Gastrocnemius medialis (tissue), 4 donors: Measurements from ENCODE around the gene ZBTB17. TPM values are rescaled to one million over a fixed set of nuclear protein-coding genes. Genes with fewer than 3 reads are reported as not detected.

ENCODE experiments used
- ATAC-seq, 2 donors: fragments of 150-250 bp; one replicate each; pipeline ENCODE4 v1.9.1; 2016
- DNase-seq, 2 donors: peaks; one replicate each; pipeline ENCODE4 v3.0.0-alpha.2; 2019
- H3K27ac ChIP-seq, 4 donors: fragments of 200-600 bp; sonication (generic); 1 replicate in 1 of 4; 2 replicates in 3 of 4; pipeline ENCODE4 v1.5.1; 2016 to 2018; ENCODE audit warnings: mild to moderate bottlenecking in 2 of 4, moderate library complexity in 1 of 4
- H3K27me3 ChIP-seq, 3 donors: fragments of 200-600 bp; sonication (generic) in 2 of 3; 1 replicate in 1 of 3; 2 replicates in 2 of 3; pipeline versions ENCODE4 v1.5.1 to v1.6.0; 2016 to 2019; ENCODE audit warnings: mild to moderate bottlenecking in 1 of 3, moderate library complexity in 1 of 3
- H3K36me3 ChIP-seq, 2 donors: fragments of 200-600 bp; sonication (generic) in 1 of 2; one replicate each; pipeline ENCODE4 v1.5.1; 2017 to 2018
- H3K4me1 ChIP-seq, 2 donors: fragments of 200-600 bp; sonication (generic) in 1 of 2; one replicate each; pipeline ENCODE4 v1.5.1; 2016 to 2017; ENCODE audit warnings: mild to moderate bottlenecking in 2 of 2
- H3K4me3 ChIP-seq, 4 donors: fragments of 200-600 bp; sonication (generic) in 3 of 4; 1 replicate in 1 of 4; 2 replicates in 3 of 4; pipeline ENCODE4 v1.5.1; 2016 to 2019; ENCODE audit warnings: mild to moderate bottlenecking in 2 of 4
- H3K9me3 ChIP-seq, 3 donors: fragments of 200-600 bp; sonication (generic) in 2 of 3; 1 replicate in 1 of 3; 2 replicates in 2 of 3; pipeline ENCODE4 v1.5.1; 2016 to 2019
- CTCF ChIP-seq, 5 experiments: fragments of 450-650 bp in 3 of 5; fragments of 200-600 bp in 2 of 5; sonication (generic) in 2 of 5; IDR thresholded peaks in 4 of 5; conservative IDR thresholded peaks in 1 of 5; 1 replicate in 4 of 5; 2 replicates in 1 of 5; pipeline ENCODE4 v1.5.1; 2016 to 2019; ENCODE audit warnings: antibody characterized with exemption in 5 of 5, mild to moderate bottlenecking in 3 of 5, moderate library complexity in 3 of 5
- POLR2A ChIP-seq, 2 donors: fragments of 450-650 bp; IDR thresholded peaks; one replicate each; pipeline ENCODE4 v1.6.1; 2017; ENCODE audit warnings: antibody characterized with exemption in 2 of 2, mild to moderate bottlenecking in 2 of 2, moderate library complexity in 2 of 2
- in situ Hi-C, 4 donors: fragments of 200-750 bp; cut with MboI; loops; one replicate each; pipeline versions ENCODE4 v1.15.0 to v1.8.0; 2017; ENCODE audit warnings: low sequenced_read_pairs in 4 of 4
- intact Hi-C: fragments of 100-400 bp; cut with DNase I; formaldehyde crosslinking; loops from one replicate; pipeline ENCODE4 v1.15.1; 2023; ENCODE audit warnings: low total_unique reads
- total RNA-seq, 4 donors: library from RNA; depleted of rRNA; stranded (reverse); fragments of >200 nt; gene quantifications; one replicate each; pipeline versions ENCODE4 v1.1.0 to v1.2.3, GENCODE V29; 2016

Gene ZBTB17
- total RNA-seq, 4 donors from 2014 or later, result 25.9 to 44.1 (median 31.5) TPM

DNA sequence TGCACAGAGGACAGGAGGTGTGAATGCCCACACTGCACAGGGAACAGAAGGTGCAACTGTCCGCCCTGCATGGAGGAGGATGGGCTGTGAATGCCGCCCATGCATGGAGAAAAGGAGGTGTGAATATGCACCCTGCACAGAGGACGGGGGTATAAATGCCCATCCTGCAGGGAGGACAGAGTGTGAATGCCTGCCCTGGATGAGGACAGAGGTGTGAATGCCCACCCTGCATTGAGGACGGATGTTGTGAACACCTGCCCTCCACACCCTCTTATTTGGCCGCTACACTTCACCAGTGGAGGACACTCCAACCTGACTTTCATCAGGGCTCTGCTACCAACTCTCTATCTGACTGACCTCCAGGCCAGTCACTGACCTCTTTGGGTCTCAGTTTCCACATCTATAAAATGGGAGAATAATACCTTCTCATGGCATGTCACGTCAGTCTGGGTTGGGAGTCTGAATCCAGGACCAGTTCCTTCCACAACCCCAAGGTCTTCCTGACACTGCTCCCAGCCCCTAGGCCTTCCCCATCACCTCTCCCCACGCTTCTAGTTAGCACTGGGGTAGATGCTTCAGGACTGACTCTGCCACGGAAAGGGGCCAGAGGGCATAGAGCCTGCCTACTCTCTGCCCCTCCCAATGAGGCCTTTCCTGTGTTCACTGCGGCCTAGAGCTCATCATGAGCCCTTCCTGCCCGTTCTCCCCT, 28.4 kb downstream of the ZBTB17 start:
- H3K9me3 ChIP-seq, result no peaks in the 10 kb centered on the region
- H3K4me3 ChIP-seq, result no peak overlapping the region
- H3K36me3 ChIP-seq, result peaks cover 0 to 48% of the 10 kb centered on the region in 2 donors
- no peak for DNase-seq
- H3K27ac ChIP-seq, result peak overlapping the region; percentile 22 to 87 (median 58)
- in situ Hi-C loops, result no loop called here
- peaks cover 38 to 45% of the 10 kb centered on the region in 2 donors for H3K4me1 ChIP-seq
- ATAC-seq, result no peak
- intact Hi-C loops, result no loop called here
- no peaks in the 10 kb centered on the region for H3K27me3 ChIP-seq
- TF ChIP-seq POLR2A (IDR thresholded peaks at IDR 0.05) (no peak), CTCF (IDR thresholded peaks at IDR 0.05 in 4 of 5, conservative IDR thresholded peaks at IDR 0.05 in 1 of 5) (no peak)

- in situ Hi-C loops, result no loop called here
- no peak for DNase-seq
- intact Hi-C loops, result no loop called here
- no peak for ATAC-seq
- Histone ChIP-seq H3K4me3 (no peak overlapping the region), H3K4me1 (peaks cover 32 to 38% of the 10 kb centered on the region in 2 donors), H3K9me3 (no peaks in the 10 kb centered on the region), H3K27ac (no peak overlapping the region), H3K27me3 (no peaks in the 10 kb centered on the region), H3K36me3 (peaks cover 0 to 55% of the 10 kb centered on the region in 2 donors)
- TF ChIP-seq CTCF (IDR thresholded peaks at IDR 0.05 in 4 of 5, conservative IDR thresholded peaks at IDR 0.05 in 1 of 5) (no peak), POLR2A (IDR thresholded peaks at IDR 0.05) (no peak)
These were observed 29.1 kb downstream of the ZBTB17 start for GRCh38 chr1:15946571-15947381.

DNA sequence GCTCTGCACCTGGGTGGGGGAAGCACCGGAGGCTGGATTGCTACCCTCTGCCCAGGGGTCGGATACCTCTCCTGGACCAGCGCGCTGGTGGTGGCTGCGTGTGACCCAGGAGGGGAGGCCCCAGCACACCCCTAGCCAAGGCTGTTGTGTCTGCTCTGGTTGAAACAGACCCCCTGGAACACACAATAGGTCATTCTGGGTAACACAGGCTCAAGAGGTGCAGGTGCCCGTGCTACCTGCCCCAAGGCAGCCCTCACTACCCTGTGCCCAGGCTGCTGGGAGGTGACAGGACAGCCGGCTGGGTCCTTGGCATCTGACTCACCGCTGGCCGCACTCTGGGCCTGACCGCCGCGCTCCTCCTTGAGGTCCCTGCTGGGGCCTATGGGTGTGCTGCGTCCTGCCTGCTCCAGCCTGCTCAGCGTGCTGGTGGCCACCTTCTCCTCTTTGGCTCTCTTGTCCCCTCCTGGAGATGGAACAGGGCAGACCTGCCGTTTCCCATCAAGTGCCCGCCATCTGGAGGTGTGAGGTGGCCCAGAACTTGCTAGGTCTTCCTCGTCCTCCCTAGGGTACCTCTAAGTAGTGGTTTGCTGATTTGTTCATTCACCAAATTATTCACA, 30.0 kb downstream of the ZBTB17 start:
- no peak for ATAC-seq
- Histone ChIP-seq H3K4me3 (no peak overlapping the region), H3K9me3 (no peaks in the 10 kb centered on the region), H3K36me3 (peaks cover 0 to 57% of the 10 kb centered on the region in 2 donors), H3K27ac (no peak overlapping the region), H3K27me3 (no peaks in the 10 kb centered on the region), H3K4me1 (peaks cover 33 to 37% of the 10 kb centered on the region in 2 donors)
- in situ Hi-C loops, result no loop called here
- no peak for DNase-seq
- no peak for TF ChIP-seq POLR2A (IDR thresholded peaks at IDR 0.05)
- TF ChIP-seq CTCF (IDR thresholded peaks at IDR 0.05 in 4 of 5, conservative IDR thresholded peaks at IDR 0.05 in 1 of 5), result no peak
- intact Hi-C loops, result no loop called here

GRCh38 chr1:15945011-15945831, 30.7 kb downstream of the ZBTB17 start:
- intact Hi-C loops (no loop called here), in situ Hi-C loops (no loop called here)
- DNase-seq (no peak), ATAC-seq (no peak)
- H3K9me3 ChIP-seq, result no peaks in the 10 kb centered on the region
- peaks cover 0 to 64% of the 10 kb centered on the region in 2 donors for H3K36me3 ChIP-seq
- peaks cover 26 to 30% of the 10 kb centered on the region in 2 donors for H3K4me1 ChIP-seq
- TF ChIP-seq CTCF (IDR thresholded peaks at IDR 0.05 in 4 of 5, conservative IDR thresholded peaks at IDR 0.05 in 1 of 5), result no peak
- no peak for TF ChIP-seq POLR2A (IDR thresholded peaks at IDR 0.05)
- no peak overlapping the region for H3K27ac ChIP-seq
- no peak overlapping the region for H3K4me3 ChIP-seq
- no peaks in the 10 kb centered on the region for H3K27me3 ChIP-seq
